ENCODE results near the gene HIVEP3.

Gene HIVEP3

GRCh38 chr1:41622402-41622801, 296.3 kb downstream of the HIVEP3 start:
- in situ Hi-C loops (cut with HindIII; ENCODE audit: low sequenced_read_pairs), result no loop called here

GRCh38 chr1:41621791-41622190, 296.9 kb downstream of the HIVEP3 start:
- in situ Hi-C loops (cut with HindIII; ENCODE audit: low sequenced_read_pairs), result no loop called here

- in situ Hi-C loops (cut with HindIII; ENCODE audit: low sequenced_read_pairs), result no loop called here
These were observed 297.5 kb downstream of the HIVEP3 start for GRCh38 chr1:41621256-41621655.

GRCh38 chr1:41620365-41621169, 298.2 kb downstream of the HIVEP3 start:
- in situ Hi-C loops (cut with HindIII; ENCODE audit: low sequenced_read_pairs), result no loop called here

- in situ Hi-C loops (cut with HindIII; ENCODE audit: low sequenced_read_pairs), result no loop called here
These were observed 299.0 kb downstream of the HIVEP3 start for GRCh38 chr1:41619511-41620364.

GRCh38 chr1:41618871-41619270, 299.9 kb downstream of the HIVEP3 start:
- in situ Hi-C loops (cut with HindIII; ENCODE audit: low sequenced_read_pairs), result no loop called here

GRCh38 chr1:41618066-41618825, 300.5 kb downstream of the HIVEP3 start:
- in situ Hi-C loops (cut with HindIII; ENCODE audit: low sequenced_read_pairs), result no loop called here

GRCh38 chr1:41617336-41617735, 301.4 kb downstream of the HIVEP3 start:
- in situ Hi-C loops (cut with HindIII; ENCODE audit: low sequenced_read_pairs), result no loop called here

- in situ Hi-C loops (cut with HindIII; ENCODE audit: low sequenced_read_pairs), result no loop called here
These were observed 302.2 kb downstream of the HIVEP3 start for GRCh38 chr1:41616563-41616962.

GRCh38 chr1:41615981-41616380, 302.7 kb downstream of the HIVEP3 start:
- in situ Hi-C loops (cut with HindIII; ENCODE audit: low sequenced_read_pairs), result no loop called here

GRCh38 chr1:41615316-41615715, 303.4 kb downstream of the HIVEP3 start:
- in situ Hi-C loops (cut with HindIII; ENCODE audit: low sequenced_read_pairs), result no loop called here

- in situ Hi-C loops (cut with HindIII; ENCODE audit: low sequenced_read_pairs), result no loop called here
These were observed 303.9 kb downstream of the HIVEP3 start for GRCh38 chr1:41614818-41615217.

- in situ Hi-C loops (cut with HindIII; ENCODE audit: low sequenced_read_pairs), result no loop called here
These were observed 304.8 kb downstream of the HIVEP3 start for GRCh38 chr1:41613689-41614574.

- in situ Hi-C loops (cut with HindIII; ENCODE audit: low sequenced_read_pairs), result no loop called here
These were observed 305.8 kb downstream of the HIVEP3 start for GRCh38 chr1:41612953-41613352.

GRCh38 chr1:41611932-41612450, 306.7 kb downstream of the HIVEP3 start:
- in situ Hi-C loops (cut with HindIII; ENCODE audit: low sequenced_read_pairs), result no loop called here

- in situ Hi-C loops (cut with HindIII; ENCODE audit: low sequenced_read_pairs), result no loop called here
These were observed 307.4 kb downstream of the HIVEP3 start for GRCh38 chr1:41611068-41611931.

GRCh38 chr1:41610361-41610760, 308.4 kb downstream of the HIVEP3 start:
- in situ Hi-C loops (cut with HindIII; ENCODE audit: low sequenced_read_pairs), result no loop called here

- in situ Hi-C loops (cut with HindIII; ENCODE audit: low sequenced_read_pairs), result no loop called here
These were observed 309.4 kb downstream of the HIVEP3 start for GRCh38 chr1:41609166-41609883.
